Sigmoid colon (tissue), 7 donors: ENCODE measurements around the gene LGR6. TPM values are rescaled to one million over a fixed set of nuclear protein-coding genes. Genes with fewer than 3 reads are reported as not detected.
A peak's percentile ranks its signal among the peaks of the same experiment; 100 is the strongest.
"Not testable (repeated sequence)": the region's sequence is repeated elsewhere in the genome, so short reads cannot be mapped to it uniquely, and the experiment has no call there.

Experiments
- DNase-seq: peaks from one replicate; pipeline ENCODE4 v3.0.0-alpha.2; 2019
- H3K27ac ChIP-seq, 4 donors: fragments of 200-600 bp; sonication (generic); one replicate each; pipeline ENCODE4 v1.5.1; 2016 to 2019; ENCODE audit warnings: mild to moderate bottlenecking in 1 of 4
- H3K27me3 ChIP-seq, 3 donors: fragments of 200-600 bp; sonication (generic); one replicate each; pipeline ENCODE4 v1.5.1; 2019; ENCODE audit warnings: mild to moderate bottlenecking in 1 of 3
- H3K36me3 ChIP-seq, 4 donors: fragments of 200-600 bp; sonication (generic); one replicate each; pipeline ENCODE4 v1.5.1; 2016 to 2019
- H3K4me1 ChIP-seq, 4 donors: fragments of 200-600 bp; sonication (generic); one replicate each; pipeline ENCODE4 v1.5.1; 2017 to 2019
- H3K4me3 ChIP-seq, 4 donors: fragments of 200-600 bp; sonication (generic); one replicate each; pipeline ENCODE4 v1.5.1; 2017 to 2019; ENCODE audit warnings: mild to moderate bottlenecking in 2 of 4, moderate library complexity in 1 of 4
- H3K9me3 ChIP-seq, 4 donors: fragments of 200-600 bp in 3 of 4; sonication (generic) in 3 of 4; one replicate each; pipeline versions ENCODE4 v1.5.1 to v1.6.1; 2013 to 2019
- EP300 ChIP-seq, 4 donors: sonication (generic); formaldehyde crosslinking; IDR thresholded peaks; one replicate each; pipeline ENCODE4 v1.6.1; 2017; ENCODE audit warnings: antibody characterized with exemption in 4 of 4
- POLR2A ChIP-seq, 2 donors: fragments of 450-650 bp; IDR thresholded peaks; one replicate each; pipeline ENCODE4 v1.6.1; 2016; ENCODE audit warnings: antibody characterized with exemption in 2 of 2, mild to moderate bottlenecking in 2 of 2, moderate library complexity in 2 of 2
- POLR2AphosphoS5 ChIP-seq, 4 donors: sonication (generic); formaldehyde crosslinking; IDR thresholded peaks; one replicate each; pipeline ENCODE4 v1.6.1; 2017; ENCODE audit warnings: antibody characterized with exemption in 4 of 4
- WGBS, 2 donors: extraction: QIAGEN DNeasy Blood & Tissue Kit; methylation state at CpG; one replicate each; pipeline ENCODE4 v1.1.7; 2013; 5-methylcytosine and 5-hydroxymethylcytosine counted together
- intact Hi-C: fragments of 100-400 bp; cut with DNase I; formaldehyde crosslinking; loops from one replicate; pipeline ENCODE4 v1.15.1; 2023
- polyA plus RNA-seq, 3 donors: library from polyadenylated mRNA; stranded (reverse); fragments of 200-250 nt; gene quantifications; one replicate each; pipeline ENCODE4 v1.2.3, GENCODE V29; 2013
- total RNA-seq, 4 donors: library from RNA; depleted of rRNA; stranded (reverse); fragments of >200 nt; gene quantifications; one replicate each; pipeline ENCODE4 v1.1.0, GENCODE V29; 2016
- TF ChIP-seq, protein P1 (sequence below), 4 experiments: fragments of 450-650 bp in 3 of 4; fragments of 200-600 bp in 1 of 4; IDR thresholded peaks; one replicate each; pipeline ENCODE4 v1.5.1; 2016 to 2019; ENCODE audit warnings: antibody characterized with exemption in 4 of 4, mild to moderate bottlenecking in 3 of 4, moderate library complexity in 2 of 4
- donor health status: healthy with polysubstance abuse.
- donor health status: Bipolar disorder and iron deficiency.
- donor health status: healthy.

The LGR6 gene
- total and polyA plus RNA-seq, 7 donors: 0.14 to 1.0 (median 0.28) TPM; not detected in 4

- 55 to 84% methylated on average over 8 of the region's 8 CpGs for WGBS, 2 donors
- no peak for TF ChIP-seq EP300 (IDR thresholded peaks at IDR 0.05)
- TF ChIP-seq POLR2AphosphoS5 (IDR thresholded peaks at IDR 0.05): no peak
- no peak for TF ChIP-seq POLR2A (IDR thresholded peaks at IDR 0.05)
- TF ChIP-seq, protein P1, sequence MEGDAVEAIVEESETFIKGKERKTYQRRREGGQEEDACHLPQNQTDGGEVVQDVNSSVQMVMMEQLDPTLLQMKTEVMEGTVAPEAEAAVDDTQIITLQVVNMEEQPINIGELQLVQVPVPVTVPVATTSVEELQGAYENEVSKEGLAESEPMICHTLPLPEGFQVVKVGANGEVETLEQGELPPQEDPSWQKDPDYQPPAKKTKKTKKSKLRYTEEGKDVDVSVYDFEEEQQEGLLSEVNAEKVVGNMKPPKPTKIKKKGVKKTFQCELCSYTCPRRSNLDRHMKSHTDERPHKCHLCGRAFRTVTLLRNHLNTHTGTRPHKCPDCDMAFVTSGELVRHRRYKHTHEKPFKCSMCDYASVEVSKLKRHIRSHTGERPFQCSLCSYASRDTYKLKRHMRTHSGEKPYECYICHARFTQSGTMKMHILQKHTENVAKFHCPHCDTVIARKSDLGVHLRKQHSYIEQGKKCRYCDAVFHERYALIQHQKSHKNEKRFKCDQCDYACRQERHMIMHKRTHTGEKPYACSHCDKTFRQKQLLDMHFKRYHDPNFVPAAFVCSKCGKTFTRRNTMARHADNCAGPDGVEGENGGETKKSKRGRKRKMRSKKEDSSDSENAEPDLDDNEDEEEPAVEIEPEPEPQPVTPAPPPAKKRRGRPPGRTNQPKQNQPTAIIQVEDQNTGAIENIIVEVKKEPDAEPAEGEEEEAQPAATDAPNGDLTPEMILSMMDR (IDR thresholded peaks at IDR 0.05): no peak
- Histone ChIP-seq H3K27ac (no peak overlapping the region), H3K4me3 (no peak overlapping the region), H3K9me3 (no peaks in the 10 kb centered on the region), H3K27me3 (peaks cover 0 to 22% (median 4%) of the 10 kb centered on the region in 3 donors), H3K4me1 (peaks cover 0 to 8% (median 0%) of the 10 kb centered on the region in 4 donors), H3K36me3 (no peaks in the 10 kb centered on the region)
- DNase-seq: no peak
- intact Hi-C loops: loop anchor here (2.0 kb wide), 1 partner anchor 531 kb away; no protein-coding TSS in a partner anchor
These were observed 5.7 kb upstream of the LGR6 start for GRCh38 chr1:202187697-202188407.

DNA sequence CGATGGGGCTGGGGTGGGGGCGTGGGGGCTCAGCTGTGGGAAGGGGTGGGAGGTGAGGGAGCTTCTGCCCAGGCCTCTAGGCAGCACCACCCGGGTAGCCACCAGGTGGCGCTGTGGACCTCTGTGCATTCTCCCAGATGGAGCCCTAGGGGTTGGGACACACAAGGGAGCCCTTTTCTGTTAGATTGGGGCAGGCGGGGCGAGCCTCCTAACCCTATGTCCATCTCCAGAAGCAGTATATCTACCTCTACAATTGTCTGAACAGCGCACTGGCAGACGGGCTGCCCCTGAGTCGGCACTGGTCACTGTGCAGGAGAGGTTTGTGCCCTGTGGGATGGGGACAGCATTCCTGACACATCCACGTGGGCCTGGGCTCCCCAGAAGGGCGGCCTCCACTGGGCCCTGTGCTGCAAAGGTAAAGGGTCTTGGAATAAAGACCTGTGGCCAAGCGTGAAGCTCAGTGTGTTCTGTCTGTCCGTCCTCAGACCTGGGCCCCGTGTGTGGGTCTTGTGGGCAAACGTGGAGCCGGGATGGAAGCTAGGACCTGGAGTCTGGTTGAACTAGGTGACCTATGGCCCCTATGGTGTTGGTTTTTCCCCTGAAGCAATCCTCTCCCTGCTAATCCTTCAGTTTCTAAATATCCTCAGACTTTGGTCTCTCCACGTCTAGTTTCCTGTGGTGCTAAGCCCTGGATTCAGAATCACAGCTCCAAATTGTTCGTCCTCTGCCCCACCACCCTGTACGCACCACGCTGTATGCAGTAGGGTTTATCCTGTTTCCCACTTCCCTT lies 4.4 kb upstream of the LGR6 start:
- no peak for TF ChIP-seq POLR2A (IDR thresholded peaks at IDR 0.05)
- TF ChIP-seq, protein P1 (IDR thresholded peaks at IDR 0.05): peak in 3 of 4 experiments; percentile 45 to 91 (median 48)
- Histone ChIP-seq H3K27me3 (peaks cover 11 to 24% (median 17%) of the 10 kb centered on the region in 3 donors), H3K4me1 (peaks cover 0 to 20% (median 9%) of the 10 kb centered on the region in 4 donors), H3K4me3 (no peak overlapping the region), H3K27ac (no peak overlapping the region), H3K9me3 (no peaks in the 10 kb centered on the region), H3K36me3 (no peaks in the 10 kb centered on the region)
- no peak for DNase-seq
- intact Hi-C loops: loop anchor here (2.0 kb wide), 1 partner anchor 530 kb away; no protein-coding TSS in a partner anchor
- 56 to 59% methylated on average over 20 of the region's 20 CpGs for WGBS, 2 donors

- Histone ChIP-seq H3K36me3 (no peaks in the 10 kb centered on the region), H3K27ac (no peak overlapping the region), H3K4me3 (no peak overlapping the region), H3K4me1 (peaks cover 0 to 16% (median 9%) of the 10 kb centered on the region in 4 donors), H3K27me3 (peaks cover 12 to 26% (median 19%) of the 10 kb centered on the region in 3 donors), H3K9me3 (no peaks in the 10 kb centered on the region)
- no peak for DNase-seq
- TF ChIP-seq, protein P1 (IDR thresholded peaks at IDR 0.05): no peak
- TF ChIP-seq EP300 (IDR thresholded peaks at IDR 0.05) (no peak), POLR2AphosphoS5 (IDR thresholded peaks at IDR 0.05) (no peak)
- 65 to 79% methylated on average over 7 of the region's 7 CpGs for WGBS, 2 donors
- intact Hi-C loops: loop anchor here (2.0 kb wide), 1 partner anchor 529 kb away; no protein-coding TSS in a partner anchor
These were observed 3.5 kb upstream of the LGR6 start for GRCh38 chr1:202189918-202190715.

GRCh38 chr1:202191391-202191790 lies 2.2 kb upstream of the LGR6 start:
- H3K36me3 ChIP-seq, DNase-seq, intact Hi-C loops, H3K4me3 ChIP-seq, H3K9me3 ChIP-seq, H3K27ac ChIP-seq: not testable (repeated sequence)
- H3K27me3 ChIP-seq: peaks cover 12 to 27% (median 19%) of the 10 kb centered on the region in 3 donors
- H3K4me1 ChIP-seq: peaks cover 0 to 16% (median 9%) of the 10 kb centered on the region in 4 donors
- WGBS, 2 donors: 86 to 90% methylated on average over 18 to 24 of the region's 33 CpGs
